ENCODE measurements around the gene PBX1.

PBX1 gene

GRCh38 chr1:164781972-164782371 lies 223.0 kb downstream of the PBX1 start:
- Histone ChIP-seq H4K20me1 (ENCODE audit: insufficient read depth, low read length) (no peaks in the 10 kb centered on the region), H3K9me3 (ENCODE audit: insufficient read depth, low read length, severe bottlenecking) (no peaks in the 10 kb centered on the region), H3K9ac (ENCODE audit: low read depth, low read length) (no peak overlapping the region), H3K4me2 (ENCODE audit: insufficient read depth, low read length) (no peak overlapping the region), H3K27ac (ENCODE audit: low read length) (no peak overlapping the region), H3K27me3 (ENCODE audit: insufficient read depth, low read length, poor library complexity) (peaks cover 4% of the 10 kb centered on the region), H3K4me1 (ENCODE audit: insufficient read depth, low read length) (no peaks in the 10 kb centered on the region), H3K4me3 (ENCODE audit: low read depth in 1 of 2, low read length in 2 of 2) (no peak overlapping the region), H3K79me2 (ENCODE audit: insufficient read depth, low read length) (no peaks in the 10 kb centered on the region), H2AFZ (ENCODE audit: low read depth, low read length) (no peak overlapping the region), H3K36me3 (ENCODE audit: insufficient read depth, low read length) (no peaks in the 10 kb centered on the region)
- DNase-seq (no peak), ATAC-seq (ENCODE audit: insufficient read depth, low read depth) (no peak)
- TF ChIP-seq CTCF (IDR thresholded peaks at IDR 0.05; ENCODE audit: borderline replicate concordance, extremely low read depth, low read length, poor library complexity, severe bottlenecking) = no peak
- no peak for TF ChIP-seq EZH2 (IDR thresholded peaks at IDR 0.05; ENCODE audit: borderline replicate concordance, low read depth, low read length, severe bottlenecking)

- Histone ChIP-seq H3K4me3 (ENCODE audit: low read depth in 1 of 2, low read length in 2 of 2) (no peak overlapping the region), H3K27me3 (ENCODE audit: insufficient read depth, low read length, poor library complexity) (peaks cover 9% of the 10 kb centered on the region), H3K9me3 (ENCODE audit: insufficient read depth, low read length, severe bottlenecking) (no peaks in the 10 kb centered on the region), H3K79me2 (ENCODE audit: insufficient read depth, low read length) (no peaks in the 10 kb centered on the region), H3K27ac (ENCODE audit: low read length) (no peak overlapping the region), H2AFZ (ENCODE audit: low read depth, low read length) (no peak overlapping the region), H3K9ac (ENCODE audit: low read depth, low read length) (no peak overlapping the region), H3K4me1 (ENCODE audit: insufficient read depth, low read length) (no peaks in the 10 kb centered on the region), H3K36me3 (ENCODE audit: insufficient read depth, low read length) (no peaks in the 10 kb centered on the region), H3K4me2 (ENCODE audit: insufficient read depth, low read length) (no peak overlapping the region), H4K20me1 (ENCODE audit: insufficient read depth, low read length) (no peaks in the 10 kb centered on the region)
- DNase-seq (no peak), ATAC-seq (ENCODE audit: insufficient read depth, low read depth) (no peak)
- no peak for TF ChIP-seq CTCF (IDR thresholded peaks at IDR 0.05; ENCODE audit: borderline replicate concordance, extremely low read depth, low read length, poor library complexity, severe bottlenecking)
- TF ChIP-seq EZH2 (IDR thresholded peaks at IDR 0.05; ENCODE audit: borderline replicate concordance, low read depth, low read length, severe bottlenecking) = no peak
Measured at GRCh38 chr1:164783778-164784555, 225.0 kb downstream of the PBX1 start.

- Histone ChIP-seq H3K4me2 (ENCODE audit: insufficient read depth, low read length) (no peak overlapping the region), H3K27me3 (ENCODE audit: insufficient read depth, low read length, poor library complexity) (peaks cover 9% of the 10 kb centered on the region), H3K4me3 (ENCODE audit: low read depth in 1 of 2, low read length in 2 of 2) (no peak overlapping the region), H3K36me3 (ENCODE audit: insufficient read depth, low read length) (no peaks in the 10 kb centered on the region), H2AFZ (ENCODE audit: low read depth, low read length) (no peak overlapping the region), H3K9ac (ENCODE audit: low read depth, low read length) (no peak overlapping the region), H3K27ac (ENCODE audit: low read length) (no peak overlapping the region), H4K20me1 (ENCODE audit: insufficient read depth, low read length) (no peaks in the 10 kb centered on the region), H3K79me2 (ENCODE audit: insufficient read depth, low read length) (no peaks in the 10 kb centered on the region), H3K4me1 (ENCODE audit: insufficient read depth, low read length) (no peaks in the 10 kb centered on the region), H3K9me3 (ENCODE audit: insufficient read depth, low read length, severe bottlenecking) (no peaks in the 10 kb centered on the region)
- ATAC-seq (ENCODE audit: insufficient read depth, low read depth) = no peak
- no peak for TF ChIP-seq CTCF (IDR thresholded peaks at IDR 0.05; ENCODE audit: borderline replicate concordance, extremely low read depth, low read length, poor library complexity, severe bottlenecking)
- TF ChIP-seq EZH2 (IDR thresholded peaks at IDR 0.05; ENCODE audit: borderline replicate concordance, low read depth, low read length, severe bottlenecking) = no peak
- no peak for DNase-seq
Measured at GRCh38 chr1:164784960-164785359, 226.0 kb downstream of the PBX1 start.

All from DND-41 (cell line).